ENCODE measurements around the gene CREG1.

DNA sequence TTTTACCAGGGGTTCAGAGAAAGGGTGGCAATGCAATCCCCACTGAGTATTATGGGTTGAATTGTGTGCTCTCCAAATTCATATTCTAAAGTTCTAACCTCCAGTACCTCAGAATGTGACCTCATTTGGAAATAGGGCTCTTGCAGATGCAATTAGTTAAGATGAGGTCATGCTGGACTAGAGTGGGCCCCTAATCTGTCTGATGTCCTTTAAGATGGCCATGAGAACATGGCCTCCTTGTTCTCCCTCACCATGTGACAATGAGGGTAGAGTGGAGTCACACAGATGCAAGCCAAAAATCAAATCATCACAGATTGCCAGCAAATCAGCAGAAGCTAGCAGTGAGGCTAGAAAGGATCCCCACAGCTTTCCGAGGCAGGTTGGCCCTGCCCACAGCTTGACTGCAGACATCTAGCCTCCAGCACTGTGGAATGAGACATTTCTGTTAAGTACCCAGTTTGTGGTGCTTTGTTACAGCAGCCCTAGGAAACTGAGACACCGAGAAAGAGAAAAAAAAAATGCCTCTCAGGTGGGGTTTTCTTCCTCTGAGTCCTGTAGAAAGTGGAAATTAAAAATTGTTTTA is 25.5 kb upstream of the CREG1 start:
- TF ChIP-seq POLR2AphosphoS5 (IDR thresholded peaks at IDR 0.05; ENCODE audit: low read depth, low read length) (no peak), POLR2A (IDR thresholded peaks at IDR 0.05; ENCODE audit: low read depth, low read length) (no peak)

Measured in GM12892 (cell line).